Breast epithelium (tissue), 4 donors: ENCODE data around the gene GLCCI1. TPM values are rescaled to one million over a fixed set of nuclear protein-coding genes. Genes with fewer than 3 reads are reported as not detected.

Experiments
- DNase-seq, 2 donors: peaks; one replicate each; pipeline ENCODE4 v3.0.0-alpha.2; 2019; ENCODE audit warnings: low spot score in 2 of 2
- H3K27ac ChIP-seq, 2 donors: fragments of 200-600 bp; sonication (generic) in 1 of 2; one replicate each; pipeline ENCODE4 v1.5.1; 2016 to 2019; ENCODE audit warnings: mild to moderate bottlenecking in 1 of 2
- H3K27me3 ChIP-seq, 2 donors: fragments of 200-600 bp; sonication (generic) in 1 of 2; one replicate each; pipeline versions ENCODE4 v1.5.1 to v1.6.0; 2017 to 2019; ENCODE audit warnings: control low read depth in 1 of 2, mild to moderate bottlenecking in 1 of 2
- H3K36me3 ChIP-seq: fragments of 200-600 bp; one replicate; pipeline ENCODE4 v1.5.1; 2019
- H3K4me1 ChIP-seq, 2 donors: fragments of 200-600 bp; sonication (generic); one replicate each; pipeline ENCODE4 v1.5.1; 2016 to 2019; ENCODE audit warnings: control low read depth in 1 of 2
- H3K4me3 ChIP-seq, 3 donors: fragments of 200-600 bp; sonication (generic); 1 replicate in 2 of 3; 2 replicates in 1 of 3; pipeline ENCODE4 v1.5.1; 2016 to 2019; ENCODE audit warnings: mild to moderate bottlenecking in 3 of 3, moderate library complexity in 2 of 3
- H3K9me3 ChIP-seq, 2 donors: fragments of 200-600 bp; sonication (generic) in 1 of 2; one replicate each; pipeline ENCODE4 v1.5.1; 2016 to 2019; ENCODE audit warnings: control low read depth in 1 of 2
- POLR2A ChIP-seq: fragments of 450-650 bp; IDR thresholded peaks from one replicate; pipeline ENCODE4 v1.6.1; 2016; ENCODE audit warnings: antibody characterized with exemption, mild to moderate bottlenecking, moderate library complexity
- POLR2AphosphoS5 ChIP-seq, 3 donors: sonication (generic); formaldehyde crosslinking; IDR thresholded peaks; one replicate each; pipeline ENCODE4 v1.6.1; 2017; ENCODE audit warnings: antibody characterized with exemption in 3 of 3
- intact Hi-C: fragments of 100-400 bp; cut with DNase I; formaldehyde crosslinking; loops from one replicate; pipeline ENCODE4 v1.15.1; 2023; ENCODE audit warnings: low total_unique reads
- total RNA-seq, 3 donors: library from RNA; depleted of rRNA; stranded (reverse); fragments of >200 nt; gene quantifications; one replicate each; pipeline ENCODE4 v1.1.0, GENCODE V29; 2016
- TF ChIP-seq, protein P1 (sequence below), 3 donors: fragments of 450-650 bp; IDR thresholded peaks; one replicate each; pipeline ENCODE4 v1.5.1; 2016 to 2017; ENCODE audit warnings: antibody characterized with exemption in 3 of 3, mild to moderate bottlenecking in 3 of 3, moderate library complexity in 3 of 3

Gene GLCCI1
- total RNA-seq = 10 to 100 TPM; 11.7 to 29.1 (median 18.4) TPM

DNA sequence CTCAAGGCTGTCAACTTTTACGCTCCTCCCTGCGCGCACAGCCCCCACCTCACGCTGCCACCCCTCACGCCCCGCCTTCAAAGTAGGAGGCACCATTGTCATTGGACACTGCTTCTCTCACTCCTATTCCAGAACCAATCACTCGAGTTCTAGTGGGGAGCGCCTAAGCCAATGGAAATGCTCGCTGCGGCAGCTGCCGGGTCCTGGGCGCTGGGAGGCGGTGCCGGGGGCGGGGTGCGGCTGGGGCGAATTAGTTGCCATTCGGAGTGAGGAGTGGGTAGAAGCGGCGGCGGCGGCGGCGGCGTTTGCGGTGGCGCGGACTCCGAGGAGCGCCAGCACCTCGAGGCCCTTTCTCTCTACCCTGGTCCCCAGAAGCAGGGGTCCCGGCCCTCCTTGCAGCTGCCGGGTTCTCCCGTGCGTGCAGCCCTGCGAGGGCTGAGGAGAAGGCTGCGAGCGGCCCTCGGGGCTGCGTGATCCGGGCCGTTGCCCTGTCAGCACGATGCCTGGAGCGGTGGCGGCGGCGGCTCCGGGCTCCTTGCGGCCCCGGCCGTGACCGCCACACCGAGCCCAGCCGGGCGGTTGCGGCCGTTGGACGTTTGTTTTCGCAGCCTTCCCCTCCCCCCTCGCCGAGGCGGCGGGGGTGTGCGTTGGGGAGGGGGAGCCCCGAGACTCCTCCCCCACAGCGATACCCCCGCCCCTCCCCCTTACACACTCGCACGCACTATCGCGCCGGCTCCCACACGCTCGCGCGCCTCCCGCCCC lies at the start of gene GLCCI1:
Gene GLCCI1, plus strand, starts transcription at position 253 of the 762 bp plus-strand sequence. CDS start 555 bp downstream, outside the sequence.
- TF ChIP-seq, protein P1, sequence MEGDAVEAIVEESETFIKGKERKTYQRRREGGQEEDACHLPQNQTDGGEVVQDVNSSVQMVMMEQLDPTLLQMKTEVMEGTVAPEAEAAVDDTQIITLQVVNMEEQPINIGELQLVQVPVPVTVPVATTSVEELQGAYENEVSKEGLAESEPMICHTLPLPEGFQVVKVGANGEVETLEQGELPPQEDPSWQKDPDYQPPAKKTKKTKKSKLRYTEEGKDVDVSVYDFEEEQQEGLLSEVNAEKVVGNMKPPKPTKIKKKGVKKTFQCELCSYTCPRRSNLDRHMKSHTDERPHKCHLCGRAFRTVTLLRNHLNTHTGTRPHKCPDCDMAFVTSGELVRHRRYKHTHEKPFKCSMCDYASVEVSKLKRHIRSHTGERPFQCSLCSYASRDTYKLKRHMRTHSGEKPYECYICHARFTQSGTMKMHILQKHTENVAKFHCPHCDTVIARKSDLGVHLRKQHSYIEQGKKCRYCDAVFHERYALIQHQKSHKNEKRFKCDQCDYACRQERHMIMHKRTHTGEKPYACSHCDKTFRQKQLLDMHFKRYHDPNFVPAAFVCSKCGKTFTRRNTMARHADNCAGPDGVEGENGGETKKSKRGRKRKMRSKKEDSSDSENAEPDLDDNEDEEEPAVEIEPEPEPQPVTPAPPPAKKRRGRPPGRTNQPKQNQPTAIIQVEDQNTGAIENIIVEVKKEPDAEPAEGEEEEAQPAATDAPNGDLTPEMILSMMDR (IDR thresholded peaks at IDR 0.05) = no peak
- TF ChIP-seq POLR2AphosphoS5 (IDR thresholded peaks at IDR 0.05) (peak; percentile 26 to 56 (median 30)), POLR2A (no peak)
- H3K9me3 ChIP-seq = no peaks in the 10 kb centered on the region
- H3K36me3 ChIP-seq = no peaks in the 10 kb centered on the region
- H3K27me3 ChIP-seq = no peaks in the 10 kb centered on the region
- H3K4me1 ChIP-seq = no peaks in the 10 kb centered on the region
- peak within 1 kb of the TSS; percentile 95 for H3K27ac ChIP-seq
- peak within 1 kb of the TSS; percentile 94 to 98 (median 97) for H3K4me3 ChIP-seq
- intact Hi-C loops = no loop called here
- DNase-seq = peak; percentile 96 to 97

DNA sequence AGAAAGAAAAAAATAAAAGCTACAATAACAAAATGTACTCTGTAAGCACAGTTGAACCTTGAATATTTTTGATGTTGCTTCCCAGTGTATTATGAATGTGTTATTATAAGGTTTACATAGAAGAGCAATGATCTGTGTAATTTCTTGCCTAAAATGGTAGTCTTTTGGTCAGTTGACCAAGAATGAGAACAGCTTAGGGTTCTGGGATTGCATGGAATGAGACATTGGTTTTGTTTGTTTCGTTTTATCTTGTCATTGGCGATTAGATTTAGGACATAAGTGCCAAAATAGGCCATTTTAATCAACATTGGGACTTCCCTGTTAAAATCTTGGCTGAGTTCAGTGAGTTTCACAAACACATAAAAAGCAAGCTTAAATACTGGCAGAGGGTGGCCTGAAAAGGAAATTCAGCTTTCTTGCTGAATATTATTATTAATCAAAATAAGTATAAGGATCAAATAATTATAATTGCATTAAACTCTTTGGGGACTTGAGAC lies 49.1 kb upstream of the GLCCI1 start:
- no peaks in the 10 kb centered on the region for H3K4me1 ChIP-seq
- no peak overlapping the region for H3K27ac ChIP-seq
- H3K27me3 ChIP-seq = no peaks in the 10 kb centered on the region
- no peaks in the 10 kb centered on the region for H3K36me3 ChIP-seq
- intact Hi-C loops = no loop called here
- H3K4me3 ChIP-seq = no peak overlapping the region
- no peaks in the 10 kb centered on the region for H3K9me3 ChIP-seq
- DNase-seq = no peak
- no peak for TF ChIP-seq POLR2A
- TF ChIP-seq POLR2AphosphoS5 (IDR thresholded peaks at IDR 0.05) = no peak
- TF ChIP-seq, protein P1 (IDR thresholded peaks at IDR 0.05) = no peak

DNA sequence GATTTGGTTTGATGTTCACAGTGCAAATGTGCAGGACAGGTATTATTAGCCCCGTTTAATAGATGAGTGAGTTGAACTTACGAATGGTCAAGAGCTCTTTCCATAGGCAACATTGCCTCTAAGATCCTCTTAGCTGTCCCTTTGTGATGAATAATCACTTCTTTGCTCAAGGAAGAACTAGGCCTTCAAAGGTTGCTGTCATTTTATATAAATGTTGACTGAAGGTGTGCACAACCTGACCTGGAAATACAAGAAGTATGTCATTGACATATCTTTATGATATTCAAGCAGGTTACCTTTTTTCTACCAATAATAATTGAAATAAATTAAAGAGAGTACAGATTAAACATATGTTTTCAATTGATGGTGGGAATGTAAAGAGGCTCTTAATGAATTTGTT lies 48.5 kb upstream of the GLCCI1 start:
- intact Hi-C loops = no loop called here
- H3K27ac ChIP-seq = no peak overlapping the region

DNA sequence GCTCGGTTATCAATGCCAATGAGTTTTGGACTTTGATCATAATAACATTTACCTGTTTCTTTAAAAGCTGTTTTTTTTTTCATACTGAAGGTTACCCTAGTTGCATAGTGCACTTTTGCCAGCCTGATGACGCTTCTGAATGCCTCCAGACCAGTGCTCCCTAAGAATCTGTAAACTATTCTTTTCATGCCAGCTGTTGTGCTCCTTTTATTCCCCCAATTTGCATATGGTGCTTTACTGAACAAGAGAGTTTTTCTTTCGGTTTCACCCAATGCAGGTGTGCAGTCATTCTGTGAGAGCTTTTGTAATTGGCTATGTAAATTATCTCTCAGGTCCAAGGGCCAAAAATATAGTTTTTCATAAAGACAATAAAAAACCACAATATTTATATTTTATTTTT lies 48.1 kb upstream of the GLCCI1 start:
- Histone ChIP-seq H3K36me3 (no peaks in the 10 kb centered on the region), H3K4me3 (peak overlapping the region in 1 of 3 donors; percentile 26), H3K4me1 (no peaks in the 10 kb centered on the region), H3K27me3 (no peaks in the 10 kb centered on the region), H3K27ac (no peak overlapping the region), H3K9me3 (no peaks in the 10 kb centered on the region)
- no peak for TF ChIP-seq POLR2AphosphoS5 (IDR thresholded peaks at IDR 0.05)
- TF ChIP-seq POLR2A = no peak
- TF ChIP-seq, protein P1 (IDR thresholded peaks at IDR 0.05) = no peak
- intact Hi-C loops = no loop called here
- no peak for DNase-seq

More for the DNA sequence above, 48.5 kb upstream of the GLCCI1 start:
- Histone ChIP-seq H3K36me3 (no peaks in the 10 kb centered on the region), H3K4me3 (peak overlapping the region in 1 of 3 donors; percentile 26), H3K4me1 (no peaks in the 10 kb centered on the region), H3K27me3 (no peaks in the 10 kb centered on the region), H3K9me3 (no peaks in the 10 kb centered on the region)
- DNase-seq = no peak
- TF ChIP-seq, protein P1 (IDR thresholded peaks at IDR 0.05) = no peak
- no peak for TF ChIP-seq POLR2AphosphoS5 (IDR thresholded peaks at IDR 0.05)
- TF ChIP-seq POLR2A = no peak

DNA sequence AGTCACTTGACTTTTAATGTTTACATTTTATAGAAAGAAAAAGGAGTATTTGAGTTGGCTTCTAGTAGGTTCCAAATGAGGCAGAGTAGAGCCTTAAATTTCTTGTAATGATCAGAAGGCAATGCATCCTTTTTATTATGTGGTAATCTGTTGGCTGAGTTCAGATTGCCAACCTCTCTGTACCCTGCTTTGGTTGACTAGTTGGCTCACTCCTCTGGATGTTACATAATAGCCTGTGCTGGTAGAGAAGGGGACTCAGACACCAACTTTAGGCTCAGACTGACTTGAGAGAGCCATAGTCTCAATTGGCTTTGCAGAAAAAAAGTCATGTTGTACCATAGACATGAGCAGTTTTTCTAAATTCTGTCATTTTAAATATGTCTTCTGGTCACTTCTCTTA lies 46.8 kb upstream of the GLCCI1 start:
- Histone ChIP-seq H3K27ac (no peak overlapping the region), H3K27me3 (no peaks in the 10 kb centered on the region), H3K4me3 (no peak overlapping the region), H3K9me3 (no peaks in the 10 kb centered on the region), H3K4me1 (no peaks in the 10 kb centered on the region), H3K36me3 (no peaks in the 10 kb centered on the region)
- intact Hi-C loops = no loop called here
- DNase-seq = no peak
- TF ChIP-seq POLR2A (no peak), POLR2AphosphoS5 (IDR thresholded peaks at IDR 0.05) (no peak)
- TF ChIP-seq, protein P1 (IDR thresholded peaks at IDR 0.05) = no peak
